ENCODE data around the gene ZNF467.

The ZNF467 gene

GRCh38 chr7:149767068-149767467 is 6.3 kb downstream of the ZNF467 start:
- DNase-seq: no peak

GRCh38 chr7:149766135-149766675 is 7.2 kb downstream of the ZNF467 start:
- DNase-seq: no peak

GRCh38 chr7:149765399-149766121 is 7.8 kb downstream of the ZNF467 start:
- DNase-seq: no peak

GRCh38 chr7:149764481-149765398 is 8.6 kb downstream of the ZNF467 start:
- no peak for DNase-seq

GRCh38 chr7:149763563-149764240 is 9.7 kb downstream of the ZNF467 start:
- no peak for DNase-seq

DNA sequence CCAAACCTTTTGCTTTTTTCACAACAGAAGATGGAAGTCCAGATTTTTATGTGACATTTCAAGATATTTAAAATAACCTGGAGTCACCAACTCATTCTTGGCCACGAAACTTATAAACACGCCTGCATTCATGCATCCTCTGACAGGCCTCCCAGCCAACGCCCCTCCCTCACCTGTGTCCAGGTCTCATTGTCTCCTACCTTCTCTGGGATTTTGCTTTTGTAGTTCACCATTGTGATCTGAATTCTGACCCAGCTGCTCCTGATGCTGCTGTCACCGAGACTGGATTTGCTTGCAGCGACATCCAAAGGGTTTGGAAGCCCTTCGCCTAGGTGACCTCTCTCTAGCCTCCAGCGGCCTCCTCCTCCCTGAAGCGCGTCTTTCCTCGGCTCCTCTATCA is 10.8 kb downstream of the ZNF467 start:
- DNase-seq: no peak

DNA sequence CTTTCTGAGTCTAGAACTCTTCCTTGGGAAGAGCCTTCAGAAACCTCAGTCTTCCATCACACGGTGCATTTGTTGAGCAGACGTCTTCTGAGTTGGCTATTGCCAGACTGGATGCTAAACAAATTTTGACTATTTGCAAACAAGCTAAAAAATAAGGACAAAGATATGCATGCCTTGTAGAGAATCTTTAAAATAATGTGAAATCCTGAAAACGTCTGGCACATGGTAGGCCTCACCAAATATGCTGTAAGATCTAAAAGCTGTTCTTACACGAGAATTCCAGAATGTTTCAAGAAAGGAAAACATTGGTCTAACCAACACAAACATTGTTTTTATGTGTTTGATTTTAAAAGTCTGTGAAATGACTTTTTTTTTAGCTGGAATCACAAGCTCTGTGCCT is 11.3 kb downstream of the ZNF467 start:
- DNase-seq: no peak

DNA sequence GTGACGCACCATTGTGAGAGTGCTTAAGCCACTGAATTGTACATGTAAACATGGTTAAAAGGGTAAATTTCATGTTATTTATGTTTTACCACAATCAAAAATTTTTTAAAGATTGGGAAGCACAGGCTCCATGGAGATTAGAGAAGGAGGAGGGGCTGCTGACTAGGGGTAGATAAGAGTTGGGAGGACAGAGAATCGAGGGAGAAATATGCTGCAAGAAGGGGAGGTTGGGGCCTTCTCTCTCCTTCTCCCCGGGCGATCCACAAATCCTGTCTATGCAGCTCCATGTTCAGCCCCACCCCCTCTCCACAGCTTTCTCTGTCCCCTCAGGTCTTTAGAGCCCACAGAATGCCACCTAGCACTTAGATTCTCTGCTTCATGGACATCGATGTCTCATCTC is 12.1 kb downstream of the ZNF467 start:
- DNase-seq: no peak

- DNase-seq: no peak
Measured at GRCh38 chr7:149760538-149760937, 12.8 kb downstream of the ZNF467 start.

DNA sequence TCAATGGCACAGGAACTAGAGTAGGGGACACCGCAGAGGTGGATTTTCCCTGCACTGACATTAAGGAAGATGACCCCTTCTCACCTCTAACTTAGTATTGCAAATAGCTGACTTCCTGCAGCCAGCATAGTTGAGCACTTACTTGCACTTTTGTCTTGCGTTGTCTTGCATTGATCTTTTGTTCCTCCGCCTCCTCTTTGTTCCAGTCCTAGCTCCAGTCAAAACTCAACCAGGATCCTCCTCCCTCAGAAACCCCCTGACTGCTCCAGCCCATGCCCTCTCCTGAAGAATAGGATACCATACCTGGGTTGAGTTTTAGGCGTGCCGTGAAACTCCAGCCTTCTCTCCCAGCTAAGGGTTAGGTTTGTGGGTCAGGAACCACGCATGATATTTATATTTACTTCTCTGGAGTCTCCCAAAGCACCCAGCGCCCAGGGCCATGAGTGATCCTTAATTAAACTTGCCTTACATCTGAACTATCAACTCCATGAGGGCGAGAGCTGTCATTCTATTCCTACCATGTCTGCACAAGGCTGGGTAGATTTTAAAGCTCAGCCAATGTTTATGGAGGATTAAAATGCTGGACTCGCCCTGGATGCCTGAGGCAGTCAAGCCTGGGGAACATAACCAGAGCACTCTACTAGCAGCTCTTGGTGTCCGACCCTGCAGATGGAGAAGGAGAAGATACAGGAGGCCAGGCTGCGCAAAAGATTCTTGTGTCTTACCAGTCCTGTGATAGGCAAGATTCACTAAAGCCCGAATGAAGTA is 14.1 kb downstream of the ZNF467 start:
- no peak for DNase-seq

DNA sequence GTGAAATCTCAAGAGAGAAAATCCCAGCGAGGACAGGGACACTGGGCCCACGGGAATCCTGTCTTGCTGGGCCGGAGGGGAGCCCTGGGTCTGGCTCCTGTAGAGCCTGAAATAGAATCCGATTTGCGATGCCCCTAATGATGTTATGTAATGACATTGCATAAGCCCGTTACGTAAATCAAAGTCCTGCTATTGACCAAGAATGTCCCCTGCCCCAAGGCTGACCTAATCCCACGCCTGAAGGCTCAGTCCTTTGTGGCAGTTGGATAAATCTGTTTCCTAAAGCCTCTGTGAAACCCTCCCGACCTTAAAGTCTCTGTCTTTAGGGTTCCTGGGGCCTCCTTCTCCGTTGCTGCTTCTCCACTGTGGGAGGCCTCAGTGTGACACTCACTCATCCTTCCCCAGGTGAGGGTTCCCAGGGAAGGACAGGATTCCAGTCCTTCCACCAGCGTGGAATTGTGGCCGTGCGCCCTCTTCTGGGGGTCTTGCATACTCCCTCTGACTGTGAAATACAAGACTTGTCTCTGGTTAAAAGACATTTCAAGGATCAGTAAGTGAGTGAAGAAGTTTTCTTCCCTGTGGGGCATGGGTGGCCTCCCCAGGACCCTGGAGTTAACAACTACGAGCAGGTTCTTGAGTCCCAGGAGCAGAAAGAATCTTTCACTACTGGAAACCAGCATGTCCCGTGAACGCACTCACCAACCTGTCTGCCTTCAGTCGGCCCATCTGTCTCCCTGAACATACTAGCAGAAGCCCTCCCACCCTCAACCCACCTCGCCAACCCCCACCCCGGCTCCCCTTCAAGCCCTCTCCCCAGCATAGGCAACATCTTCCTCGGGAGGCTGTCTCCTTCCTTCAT is 19.8 kb downstream of the ZNF467 start:
- DNase-seq: peak; percentile 40

DNA sequence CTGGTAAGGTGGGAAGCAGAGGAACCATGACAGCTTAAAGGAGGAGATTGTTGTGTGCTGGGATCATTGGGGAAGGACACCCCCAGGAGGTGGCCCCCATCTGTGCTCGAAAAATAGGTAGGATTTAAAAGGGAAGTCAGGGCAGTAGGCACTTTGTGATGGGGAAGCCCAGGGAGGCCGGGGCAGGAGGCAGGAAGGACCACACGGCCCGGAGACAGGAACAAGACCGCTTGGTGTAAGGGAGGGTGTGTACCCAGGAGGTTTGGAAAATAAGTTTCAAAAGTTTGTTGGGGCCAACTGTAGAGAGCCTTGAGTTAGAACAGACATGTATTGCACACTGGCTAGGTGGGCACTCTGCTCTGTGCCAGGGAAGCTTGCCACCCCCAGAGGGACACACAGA is 20.7 kb downstream of the ZNF467 start:
- DNase-seq: no peak

DNA sequence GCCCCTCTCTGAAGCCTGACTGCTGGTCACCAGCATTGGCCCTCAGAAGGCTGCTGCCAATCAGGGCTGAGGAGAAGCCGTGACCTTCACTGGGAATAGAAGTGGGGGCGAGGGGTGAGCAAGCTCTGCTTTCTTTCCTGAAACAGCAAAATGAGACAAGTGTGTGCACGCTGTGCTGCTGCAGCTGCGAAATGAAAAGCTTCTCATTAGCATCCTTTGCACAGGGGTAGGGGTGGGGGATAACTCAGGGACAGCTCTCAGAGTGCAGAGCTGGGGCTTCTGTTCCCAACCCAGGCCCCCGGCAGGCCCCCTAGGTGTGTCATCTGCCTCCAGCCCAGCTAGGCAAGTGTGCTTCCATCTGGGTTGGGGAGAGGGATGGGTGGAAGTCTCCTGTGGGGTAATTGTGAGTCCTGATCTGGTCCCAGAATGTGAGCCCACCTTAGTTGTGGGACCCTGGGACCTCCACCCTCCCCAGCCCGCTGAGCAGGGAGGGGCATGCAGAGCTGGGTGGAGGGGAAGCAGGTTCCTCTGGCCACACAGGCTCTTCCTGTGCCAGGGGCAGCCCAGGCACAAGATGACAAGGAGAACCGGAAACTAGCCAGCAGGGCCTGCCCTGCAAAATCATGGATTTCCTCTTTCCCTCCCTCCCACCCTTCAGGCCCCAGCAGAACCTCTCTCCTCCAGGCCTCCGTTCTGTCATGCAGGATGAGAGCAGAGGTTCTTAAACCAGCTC is 22.2 kb downstream of the ZNF467 start:
- DNase-seq: no peak

GRCh38 chr7:149750122-149750845 is 23.1 kb downstream of the ZNF467 start:
- DNase-seq: no peak

- DNase-seq: no peak
Measured at GRCh38 chr7:149748076-149748874, 25.1 kb downstream of the ZNF467 start.

GRCh38 chr7:149743476-149744255 is 29.7 kb downstream of the ZNF467 start:
- no peak for DNase-seq

GRCh38 chr7:149742075-149742701 is 31.2 kb downstream of the ZNF467 start:
- peak; percentile 79 for DNase-seq

DNA sequence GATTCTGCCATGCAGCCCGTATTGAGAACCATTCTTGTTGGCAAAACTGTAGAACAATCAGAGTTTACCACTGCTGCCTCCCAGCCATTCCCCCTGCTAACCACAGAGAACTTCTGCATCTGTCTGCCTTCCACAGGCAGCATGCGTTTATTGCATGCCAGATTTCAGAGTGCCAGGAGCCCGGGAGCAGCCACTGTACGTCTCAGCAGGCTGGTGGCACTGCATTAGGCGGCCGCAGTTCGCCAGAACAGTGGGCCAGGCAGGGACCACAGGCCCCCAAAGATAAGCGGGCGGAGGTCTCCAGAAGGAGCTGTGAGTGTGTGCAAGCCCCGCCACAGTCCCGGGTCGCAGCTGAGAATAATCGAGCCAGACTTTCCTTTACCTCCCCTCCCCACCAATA is 31.8 kb downstream of the ZNF467 start:
- DNase-seq: peak; percentile 68

All from NCI-H1694 treated with DMSO at 0.1 percent for 48 hours (cell line).